Endothelial cell of umbilical vein (primary cell): ENCODE results near the gene SGCE. TPM values are rescaled to one million over a fixed set of nuclear protein-coding genes. Genes with fewer than 3 reads are reported as not detected.

Experiments used
- BruUV-seq: library from RNA; stranded (reverse); fragments of 400-500 nt; replicated peaks from 2 replicates; lab custom pipeline; 2021; lab: Mats Ljungman, UMichigan
- CTCF ChIA-PET: fragments of 300-600, 350-600 bp; sonication (Branson Sonifier 250); formaldehyde crosslinking; loops from one replicate; lab custom pipeline; 2021; ENCODE audit warnings: antibody characterized with exemption, inconsistent platforms; lab: Charles Lee
- POLR2A ChIA-PET: fragments of 300-600, 350-600 bp; sonication (Branson Sonifier 250); formaldehyde crosslinking; loops from one replicate; lab custom pipeline; 2021; ENCODE audit warnings: antibody characterized with exemption, inconsistent platforms; lab: Charles Lee
- DNase-seq: peaks from one replicate; pipeline ENCODE4 v3.0.0-alpha.2; 2011; ENCODE audit warnings: low read depth, low spot score
- FAIRE-seq: peaks from 2 replicates; lab custom pipeline; 2011; peaks lifted over from hg19 to GRCh38; lab: Jason Lieb, UNC
- H2AFZ ChIP-seq: 2 replicates; pipeline ENCODE4 v1.6.0; 2012; ENCODE audit warnings: low read depth, low read length, control low read depth, inconsistent platforms
- H3K27ac ChIP-seq: 2 replicates; pipeline ENCODE4 v1.5.1; 2011; ENCODE audit warnings: low read depth, mild to moderate bottlenecking, control low read depth, low read length, moderate library complexity; ENCODE audit not compliant: insufficient read depth
- H3K27me3 ChIP-seq, 2 experiments: 2 replicates each; pipeline versions ENCODE4 v1.6.0 to v1.6.1; 2011; ENCODE audit warnings: low read length in 2 of 2, mixed read lengths in 1 of 2; ENCODE audit not compliant: control insufficient read depth in 2 of 2, insufficient read depth in 2 of 2
- H3K36me3 ChIP-seq, 2 experiments: 2 replicates in 1 of 2; 3 replicates in 1 of 2; pipeline ENCODE4 v1.5.1; 2011; ENCODE audit warnings: low read length in 2 of 2, mild to moderate bottlenecking in 1 of 2, moderate library complexity in 1 of 2; ENCODE audit not compliant: control insufficient read depth in 2 of 2, insufficient read depth in 2 of 2; ENCODE audit errors: extremely low read depth in 1 of 2
- H3K4me1 ChIP-seq: 3 replicates; pipeline ENCODE4 v1.5.1; 2011; ENCODE audit warnings: mild to moderate bottlenecking, low read length; ENCODE audit not compliant: control insufficient read depth, insufficient read depth; ENCODE audit errors: extremely low read depth
- H3K4me2 ChIP-seq: 2 replicates; pipeline ENCODE4 v1.6.1; 2011; ENCODE audit warnings: low read length, control low read depth, mixed read lengths; ENCODE audit not compliant: insufficient read depth
- H3K4me3 ChIP-seq, 3 experiments: fragments of 200-600 bp in 1 of 3; sonication (generic), shearing (Covaris generic) in 1 of 3; replicated peaks in 1 of 3; 2 replicates each; pipeline ENCODE4 v1.5.1; 2011 to 2016; ENCODE audit warnings: control low read depth in 3 of 3, low read length in 3 of 3, mild to moderate bottlenecking in 2 of 3, inconsistent platforms in 1 of 3, low read depth in 1 of 3, moderate library complexity in 1 of 3; ENCODE audit not compliant: insufficient read depth in 1 of 3
- H3K79me2 ChIP-seq: 2 replicates; pipeline ENCODE4 v1.6.0; 2012; ENCODE audit warnings: low read length, inconsistent platforms; ENCODE audit not compliant: control insufficient read depth, insufficient read depth
- H3K9ac ChIP-seq: replicated peaks from 2 replicates; pipeline ENCODE3; 2011; ENCODE audit warnings: low read length, control low read depth; ENCODE audit not compliant: insufficient read depth; ENCODE audit errors: extremely low read depth
- H3K9me1 ChIP-seq: replicated peaks from 3 replicates; pipeline ENCODE4 v1.6.0; 2011; ENCODE audit warnings: mild to moderate bottlenecking, low read length; ENCODE audit not compliant: control insufficient read depth, insufficient read depth; ENCODE audit errors: extremely low read depth
- H3K9me3 ChIP-seq: replicated peaks from 2 replicates; pipeline ENCODE4 v1.5.1; 2012; ENCODE audit warnings: low read length, inconsistent platforms; ENCODE audit not compliant: control insufficient read depth, insufficient read depth
- H4K20me1 ChIP-seq: replicated peaks from 2 replicates; pipeline ENCODE3; 2011; ENCODE audit warnings: mild to moderate bottlenecking, low read length; ENCODE audit not compliant: control insufficient read depth, insufficient read depth; ENCODE audit errors: extremely low read depth
- EZH2 ChIP-seq: IDR thresholded peaks from 2 replicates; pipeline ENCODE4 v1.6.1; 2012; ENCODE audit warnings: borderline replicate concordance, low read depth, mild to moderate bottlenecking, moderate library complexity, low read length, inconsistent platforms; ENCODE audit not compliant: severe bottlenecking
- FOS ChIP-seq: IDR thresholded peaks from 2 replicates; pipeline ENCODE4 v1.6.1; 2011; ENCODE audit warnings: mild to moderate bottlenecking, low read length, moderate library complexity, borderline replicate concordance; ENCODE audit not compliant: insufficient read depth
- GATA2 ChIP-seq: IDR thresholded peaks from 2 replicates; pipeline ENCODE4 v1.7.0; 2011; ENCODE audit warnings: low read depth, mild to moderate bottlenecking, moderate library complexity, mixed read lengths, low read length; ENCODE audit not compliant: insufficient read length, insufficient read depth
- JUN ChIP-seq: IDR thresholded peaks from 2 replicates; pipeline ENCODE4 v1.6.1; 2011; ENCODE audit warnings: borderline replicate concordance, low read depth; ENCODE audit not compliant: insufficient read length, insufficient read depth
- MYC ChIP-seq: IDR thresholded peaks from one replicate; pipeline ENCODE4 v1.6.1; 2011; ENCODE audit warnings: mild to moderate bottlenecking, low read depth, low read length
- POLR2A ChIP-seq: IDR thresholded peaks from 2 replicates; pipeline ENCODE4 v1.6.1; 2012; ENCODE audit warnings: low read depth, mild to moderate bottlenecking, control low read depth, low read length
- POLR2AphosphoS5 ChIP-seq: IDR thresholded peaks from 2 replicates; pipeline ENCODE4 v1.6.1; 2012; ENCODE audit warnings: low read depth, mild to moderate bottlenecking, control low read depth, low read length, moderate library complexity; ENCODE audit not compliant: insufficient read depth
- dilution Hi-C: fragments of 300-500 bp; cut with MboI; formaldehyde crosslinking; loops from one replicate; pipeline ENCODE4 v1.15.0; 2019; ENCODE audit warnings: low sequenced_read_pairs; ENCODE audit not compliant: extremely low pct_ligation_motif_present
- intact Hi-C: fragments of 100-400 bp; cut with micrococcal nuclease; formaldehyde crosslinking; loops from one replicate; pipeline ENCODE4 v1.10.0; 2022
- polyA plus RNA-seq, 4 experiments: library from polyadenylated mRNA; depleted of rRNA in 3 of 4; stranded (reverse) in 3 of 4; unstranded in 1 of 4; fragments of >200 nt; gene quantifications; 2 replicates each; pipeline versions ENCODE4 v1.2.1 to v1.2.3, GENCODE V29; 2011 to 2012; ENCODE audit warnings: missing spikeins in 1 of 4
- total RNA-seq: library from RNA; stranded (reverse); gene quantifications from 2 replicates; pipeline ENCODE4 v1.2.3, GENCODE V29; 2021
- TF ChIP-seq, protein P1 (sequence below), 2 donors: IDR thresholded peaks; 1 replicate in 1 of 2; 2 replicates in 1 of 2; pipeline ENCODE4 v1.5.1; 2011; ENCODE audit warnings: low read length in 2 of 2, mild to moderate bottlenecking in 2 of 2, moderate library complexity in 2 of 2, control low read depth in 1 of 2, inconsistent platforms in 1 of 2, low read depth in 1 of 2; ENCODE audit not compliant: insufficient read depth in 1 of 2; ENCODE audit errors: extremely low read depth in 1 of 2
- TF ChIP-seq, protein P2 (sequence below): IDR thresholded peaks from 2 replicates; pipeline ENCODE4 v1.6.1; 2011; ENCODE audit not compliant: insufficient read depth, insufficient read length

The SGCE gene
- total and polyA plus RNA-seq, 2 donors (not counting 3 experiments of a cell fraction or from before 2014, with no cell fraction given): 46.8 to 53.3 TPM

GRCh38 chr7:94635687-94636086 is 20.2 kb downstream of the SGCE start:
- FAIRE-seq: no peak
- no peak overlapping the region for H3K4me3 ChIP-seq
- dilution Hi-C loops: no loop called here
- DNase-seq: no peak
- no TSS peak for BruUV-seq
- H3K4me2 ChIP-seq: no peak overlapping the region
- H3K36me3 ChIP-seq: no peaks in the 10 kb centered on the region
- ChIA-PET CTCF (interaction anchor here (2.7 kb wide), 1 partner anchor 20 kb away, joined by 7 read pairs; the partner anchor contains the start of gene SGCE), POLR2A (no interaction called here)
- intact Hi-C loops: no loop called here
- H3K4me1 ChIP-seq: peaks cover 11% of the 10 kb centered on the region
- TF ChIP-seq, protein P1, sequence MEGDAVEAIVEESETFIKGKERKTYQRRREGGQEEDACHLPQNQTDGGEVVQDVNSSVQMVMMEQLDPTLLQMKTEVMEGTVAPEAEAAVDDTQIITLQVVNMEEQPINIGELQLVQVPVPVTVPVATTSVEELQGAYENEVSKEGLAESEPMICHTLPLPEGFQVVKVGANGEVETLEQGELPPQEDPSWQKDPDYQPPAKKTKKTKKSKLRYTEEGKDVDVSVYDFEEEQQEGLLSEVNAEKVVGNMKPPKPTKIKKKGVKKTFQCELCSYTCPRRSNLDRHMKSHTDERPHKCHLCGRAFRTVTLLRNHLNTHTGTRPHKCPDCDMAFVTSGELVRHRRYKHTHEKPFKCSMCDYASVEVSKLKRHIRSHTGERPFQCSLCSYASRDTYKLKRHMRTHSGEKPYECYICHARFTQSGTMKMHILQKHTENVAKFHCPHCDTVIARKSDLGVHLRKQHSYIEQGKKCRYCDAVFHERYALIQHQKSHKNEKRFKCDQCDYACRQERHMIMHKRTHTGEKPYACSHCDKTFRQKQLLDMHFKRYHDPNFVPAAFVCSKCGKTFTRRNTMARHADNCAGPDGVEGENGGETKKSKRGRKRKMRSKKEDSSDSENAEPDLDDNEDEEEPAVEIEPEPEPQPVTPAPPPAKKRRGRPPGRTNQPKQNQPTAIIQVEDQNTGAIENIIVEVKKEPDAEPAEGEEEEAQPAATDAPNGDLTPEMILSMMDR (IDR thresholded peaks at IDR 0.05; ENCODE audit: extremely low read depth in 1 of 2, insufficient read depth in 1 of 2, low read depth in 1 of 2, low read length in 2 of 2): no peak
- TF ChIP-seq, protein P2, sequence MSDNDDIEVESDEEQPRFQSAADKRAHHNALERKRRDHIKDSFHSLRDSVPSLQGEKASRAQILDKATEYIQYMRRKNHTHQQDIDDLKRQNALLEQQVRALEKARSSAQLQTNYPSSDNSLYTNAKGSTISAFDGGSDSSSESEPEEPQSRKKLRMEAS: no peak
- no peak for TF ChIP-seq MYC
- TF ChIP-seq GATA2: no peak
- TF ChIP-seq FOS: no peak
- no peak for TF ChIP-seq POLR2A
- no peak for TF ChIP-seq POLR2AphosphoS5
- no peak for TF ChIP-seq JUN
- TF ChIP-seq EZH2: no peak
- no peak overlapping the region for H2AFZ ChIP-seq
- no peak overlapping the region for H3K27ac ChIP-seq
- H3K27me3 ChIP-seq: no peaks in the 10 kb centered on the region
- no peaks in the 10 kb centered on the region for H3K9me3 ChIP-seq
- H3K79me2 ChIP-seq: no peaks in the 10 kb centered on the region
- H4K20me1 ChIP-seq: no peaks in the 10 kb centered on the region
- H3K9ac ChIP-seq: no peak overlapping the region
- H3K9me1 ChIP-seq: peaks cover 2% of the 10 kb centered on the region
